Measurements from ENCODE around the gene TUBG1.
A peak's percentile ranks its signal among the peaks of the same experiment; 100 is the strongest.
"Not testable (repeated sequence)": the region's sequence is repeated elsewhere in the genome, so short reads cannot be mapped to it uniquely, and the experiment has no call there.

The TUBG1 gene

GRCh38 chr17:42623732-42624596 is 14.5 kb downstream of the TUBG1 start:
- no peak for DNase-seq (ENCODE audit: low read depth)

DNA sequence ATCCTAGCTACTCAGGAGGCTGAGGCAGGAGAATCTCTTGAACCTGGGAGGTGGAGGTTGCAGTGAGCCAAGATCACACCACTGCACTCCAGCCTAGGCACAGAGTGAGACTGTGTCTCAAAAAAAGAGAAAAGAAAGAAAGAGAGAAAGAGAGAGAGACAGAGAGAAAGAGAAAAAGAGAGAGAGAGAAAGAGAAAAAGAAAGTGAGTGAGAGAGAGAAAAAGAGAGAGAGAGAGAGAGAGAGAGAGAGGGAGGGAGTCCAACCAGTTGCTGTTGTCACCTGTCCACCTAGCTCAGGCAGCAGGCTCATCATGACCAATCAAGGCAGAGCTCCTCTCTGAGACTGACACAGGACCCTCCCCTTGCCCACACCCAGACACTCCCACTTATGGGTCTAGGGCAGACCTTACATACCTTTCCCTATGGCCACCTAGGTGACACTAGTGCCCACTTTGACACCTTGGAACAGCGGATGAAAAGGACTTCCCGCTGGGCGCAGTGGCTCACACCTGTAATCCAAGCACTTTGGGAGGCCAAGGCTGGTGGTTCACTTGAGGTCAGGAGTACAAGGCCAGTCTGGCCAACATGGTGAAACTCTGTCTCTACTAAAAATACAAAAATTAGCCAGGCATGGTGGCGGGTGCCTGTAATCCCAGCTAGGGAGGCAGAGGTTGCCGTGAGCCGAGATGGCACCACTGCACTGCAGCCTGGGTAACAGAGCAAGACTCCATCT is 17.7 kb downstream of the TUBG1 start:
- DNase-seq (ENCODE audit: low read depth): not testable (repeated sequence)

GRCh38 chr17:42629411-42630009 is 20.0 kb downstream of the TUBG1 start:
- no peak for DNase-seq (ENCODE audit: low read depth)

DNA sequence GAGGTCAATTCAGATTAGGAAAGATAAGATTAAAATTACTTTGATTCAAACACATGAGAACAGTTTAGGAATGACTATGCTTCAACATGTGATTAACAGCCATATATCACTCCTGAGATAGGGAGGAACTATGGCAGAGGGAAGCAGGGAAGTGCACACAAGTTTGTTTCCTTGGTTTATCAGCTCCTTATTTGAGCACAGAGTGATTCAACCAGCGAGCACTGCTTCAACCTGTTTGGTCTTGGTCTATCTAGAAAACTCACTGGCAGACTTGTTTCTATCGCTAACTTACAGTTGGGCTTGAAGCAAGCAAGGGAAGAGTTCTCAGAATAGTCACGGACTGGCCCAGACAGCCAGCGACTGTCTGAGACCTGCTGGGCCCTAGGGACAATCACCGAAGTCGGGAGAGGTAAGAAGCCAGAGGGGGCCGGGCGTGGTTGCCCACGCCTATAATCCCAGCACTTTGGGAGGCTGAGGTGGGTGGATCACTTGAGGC is 23.5 kb downstream of the TUBG1 start:
- no peak for DNase-seq (ENCODE audit: low read depth)

- no peak for DNase-seq (ENCODE audit: low read depth)
These were observed 30.1 kb downstream of the TUBG1 start for GRCh38 chr17:42639525-42640113.

DNA sequence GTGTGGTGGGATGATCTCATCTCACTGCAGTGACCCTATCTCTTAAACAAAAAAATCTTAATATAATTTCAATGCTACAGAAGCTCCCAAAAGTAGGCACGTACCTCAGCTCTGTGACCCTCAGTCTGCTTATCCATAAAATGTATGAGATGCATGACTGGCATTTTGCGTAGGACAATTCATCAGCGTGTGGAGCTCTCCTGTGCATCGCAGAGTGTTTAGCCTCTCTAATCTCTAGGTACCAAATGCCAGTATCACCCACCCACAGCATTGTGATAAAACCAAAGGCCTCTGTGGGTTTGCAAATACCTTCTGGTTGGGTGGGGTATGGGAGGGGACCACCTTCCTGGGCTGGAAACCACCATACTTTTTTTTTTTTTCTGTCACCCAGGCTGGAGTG is 30.6 kb downstream of the TUBG1 start:
- DNase-seq (ENCODE audit: low read depth): no peak

DNA sequence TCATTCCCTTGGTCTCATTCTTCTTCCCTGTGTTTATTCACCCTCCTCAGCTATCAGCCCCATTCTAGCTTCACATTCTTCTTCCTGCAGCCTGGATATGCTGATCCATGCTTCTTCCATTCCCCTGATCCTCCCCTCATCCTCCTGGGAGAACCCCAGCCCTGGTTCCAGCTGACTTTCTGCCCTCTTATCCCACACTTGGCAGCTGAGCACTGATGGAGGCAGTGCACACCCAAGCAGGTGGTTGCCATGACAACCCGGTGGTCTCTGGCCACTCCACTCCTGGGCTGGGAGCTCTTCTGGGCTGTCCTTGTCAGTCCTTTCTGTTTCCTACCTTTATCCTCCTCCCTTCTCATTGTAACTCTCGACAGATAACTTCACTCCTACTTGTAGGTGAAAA is 32.9 kb downstream of the TUBG1 start:
- DNase-seq (ENCODE audit: low read depth): no peak

DNA sequence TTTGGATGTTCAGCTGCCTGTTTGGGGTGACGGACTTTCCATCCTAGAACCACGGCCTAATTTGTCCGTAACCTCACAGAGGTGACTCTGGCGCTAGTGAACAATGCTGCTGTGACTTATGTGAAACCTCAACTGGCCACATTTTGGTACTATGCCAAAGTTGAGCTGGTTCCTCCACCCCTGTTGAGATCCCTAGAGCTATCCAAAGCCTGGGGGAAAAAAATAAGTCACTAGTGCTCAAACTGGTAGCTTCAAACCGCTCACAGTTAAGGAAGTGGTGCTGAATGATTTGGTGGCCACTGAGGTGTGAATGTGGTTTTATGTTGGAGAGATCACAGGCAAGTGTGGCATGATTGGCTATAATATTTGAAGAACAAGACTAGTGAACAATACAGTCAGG is 38.3 kb downstream of the TUBG1 start:
- no peak for DNase-seq (ENCODE audit: low read depth)

DNA sequence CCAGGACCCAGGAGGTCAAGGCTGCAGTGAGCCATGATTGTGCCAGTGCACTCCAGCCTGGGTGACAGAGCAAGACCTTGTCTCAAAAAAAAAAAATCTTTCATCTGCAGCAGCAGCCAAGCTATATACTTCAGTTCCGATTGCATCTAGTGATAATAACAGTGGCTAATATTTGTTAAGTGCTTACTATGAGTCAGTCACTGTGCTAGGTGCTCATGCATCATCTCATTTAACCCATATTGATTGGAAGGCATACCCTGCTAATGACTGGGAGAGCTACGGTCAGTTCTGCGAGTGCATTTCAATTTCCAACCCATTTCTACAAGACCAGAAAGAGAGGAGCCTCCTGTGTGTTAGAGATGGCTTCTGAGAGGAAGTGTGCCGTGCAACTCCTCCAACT is 41.9 kb downstream of the TUBG1 start:
- DNase-seq (ENCODE audit: low read depth): no peak

DNA sequence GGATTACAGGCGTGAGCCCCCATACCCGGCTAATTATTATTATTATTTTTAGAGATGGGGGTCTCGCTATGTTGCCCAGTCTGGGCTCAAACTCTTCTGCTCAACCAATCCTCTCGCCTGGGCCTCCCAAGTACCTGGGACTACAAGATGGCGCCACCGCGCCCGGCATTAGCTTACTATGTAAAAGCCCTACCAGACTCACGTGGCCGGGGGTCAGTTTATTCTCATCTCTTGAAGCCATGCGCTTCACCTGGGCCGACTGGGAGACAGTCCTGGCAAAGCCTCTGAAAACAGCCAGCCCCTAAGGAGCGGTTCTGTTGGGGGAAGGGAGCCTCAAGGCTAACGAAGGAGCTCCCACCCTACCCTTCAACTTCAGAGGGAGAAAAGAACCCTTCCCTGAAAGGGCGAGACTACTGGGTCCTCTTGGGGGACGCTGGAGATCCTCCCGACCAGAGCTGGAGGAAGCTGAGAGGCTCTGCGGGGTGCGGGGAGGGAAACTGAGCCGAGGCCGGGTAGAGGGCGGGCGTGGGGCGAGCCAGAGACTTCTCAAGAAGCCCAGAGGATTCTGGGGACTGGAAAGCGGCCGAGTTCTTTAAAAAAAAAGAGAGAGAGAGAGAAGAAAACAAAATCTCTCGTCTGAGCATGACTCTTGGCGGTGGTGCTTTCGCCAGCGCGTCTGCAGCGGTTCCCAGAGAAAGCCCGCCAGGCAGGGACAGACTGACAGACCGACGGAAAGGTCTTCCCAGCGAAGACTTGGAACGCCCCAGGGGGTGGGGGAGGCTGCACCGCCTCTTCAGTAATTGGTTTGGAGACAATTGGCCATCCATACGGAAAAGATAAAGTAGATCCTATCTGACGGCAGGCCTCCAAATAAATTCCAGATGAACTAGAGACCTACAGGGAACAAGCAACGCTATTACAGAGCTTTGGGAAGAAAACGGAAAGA is 44.0 kb downstream of the TUBG1 start:
- DNase-seq (ENCODE audit: low read depth): peak; percentile 52

GRCh38 chr17:42655528-42655927 is 46.0 kb downstream of the TUBG1 start:
- peak; percentile 35 for DNase-seq (ENCODE audit: low read depth)

- no peak for DNase-seq (ENCODE audit: low read depth)
These were observed 48.5 kb downstream of the TUBG1 start for GRCh38 chr17:42657824-42658588.

- peak; percentile 53 for DNase-seq (ENCODE audit: low read depth)
These were observed 49.8 kb downstream of the TUBG1 start, which contains the start of gene TUBG2 for GRCh38 chr17:42659079-42659931. TSS of gene TUBG2 (plus strand) at chr17:42659284. CDS start at chr17:42659504, 220 bp downstream.

GRCh38 chr17:42659932-42660274 is 50.4 kb downstream of the TUBG1 start:
- DNase-seq (ENCODE audit: low read depth): not testable (repeated sequence)

DNA sequence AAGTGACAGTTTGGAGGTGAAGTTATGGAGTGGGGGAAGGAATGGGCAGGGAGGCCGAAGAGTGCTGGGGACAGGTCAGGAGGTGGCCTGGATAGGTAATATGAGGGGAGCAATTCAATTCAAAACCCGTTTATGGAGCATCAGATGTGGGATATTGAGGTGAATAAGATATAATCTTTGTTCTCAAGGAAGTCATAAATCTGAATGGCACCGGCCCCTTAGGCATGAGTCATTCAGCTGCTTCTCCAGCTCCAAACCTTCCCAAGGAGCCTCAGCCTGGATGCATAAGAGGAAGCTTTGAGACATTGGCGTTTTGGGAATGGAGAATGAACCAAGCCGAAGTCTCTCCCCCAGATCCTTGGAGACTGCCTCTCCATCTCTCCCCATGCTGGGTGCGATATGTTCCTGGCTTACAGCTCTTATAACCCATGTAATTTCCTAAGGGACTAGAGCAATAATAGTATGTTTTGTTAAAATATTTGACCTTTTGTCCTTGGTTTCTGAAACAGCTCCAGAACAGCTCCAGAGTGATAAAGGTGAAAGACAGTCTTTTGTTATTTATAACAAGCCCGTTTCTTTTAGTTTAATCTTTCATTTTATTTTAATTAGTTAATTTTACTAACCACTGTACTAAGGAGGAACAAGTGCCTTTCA is 51.3 kb downstream of the TUBG1 start:
- DNase-seq (ENCODE audit: low read depth): peak; percentile 44

All from GM04503 (cell line).